Measurements from ENCODE around the gene IER5.
"Not testable (repeated sequence)": the region's sequence is repeated elsewhere in the genome, so short reads cannot be mapped to it uniquely, and the experiment has no call there.

IER5 gene

DNA sequence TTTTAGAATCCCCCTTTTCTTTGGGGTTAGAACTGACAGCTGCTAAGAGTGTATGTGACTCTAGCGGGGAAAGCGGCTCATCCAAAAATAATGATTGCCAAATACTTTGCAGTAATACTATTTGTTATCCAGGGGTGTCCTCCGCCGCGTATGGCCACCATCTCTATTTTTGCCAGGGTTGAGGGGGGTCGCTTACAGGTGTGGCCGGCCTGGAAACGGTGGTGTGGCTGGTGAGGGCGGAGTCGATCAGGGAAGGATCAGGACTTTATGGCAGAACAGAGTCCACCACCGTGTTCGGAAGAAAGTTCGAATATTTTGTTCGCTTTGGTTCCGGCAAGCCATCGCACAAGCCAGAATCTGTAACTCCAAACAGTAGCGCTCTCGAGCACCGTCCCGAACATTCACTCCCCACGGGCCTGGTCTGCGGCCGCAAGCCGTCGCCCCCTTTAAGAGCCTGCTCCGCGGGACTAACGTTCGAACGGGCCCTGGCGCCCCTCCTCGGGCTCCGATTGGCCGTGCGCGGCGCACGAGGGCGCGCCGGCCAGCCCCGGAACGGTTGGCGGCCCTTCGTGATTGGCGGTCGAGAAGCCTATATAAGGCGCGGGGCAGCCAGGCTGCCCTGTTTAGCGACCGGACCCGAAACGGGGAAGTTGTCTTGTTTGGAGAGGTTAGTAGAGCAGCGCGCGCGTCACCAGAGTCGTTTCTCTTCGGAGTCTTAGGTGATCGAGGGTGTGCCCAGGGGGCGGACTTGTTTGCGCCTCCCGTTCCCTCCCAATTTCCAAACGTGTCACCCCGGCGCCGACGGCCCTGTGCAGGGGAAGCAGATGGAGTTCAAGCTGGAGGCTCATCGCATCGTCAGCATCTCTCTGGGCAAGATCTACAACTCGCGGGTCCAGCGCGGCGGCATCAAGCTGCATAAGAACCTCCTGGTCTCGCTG lies at the start of gene IER5:
Gene IER5 (plus strand): TSS at position 622 of the 938 bp plus-strand sequence. CDS start 203 bp downstream, at position 825.
- DNase-seq (ENCODE audit: low read depth, low spot score), result no peak
- H3K9me3 ChIP-seq (ENCODE audit: control insufficient read depth, insufficient read depth, low read length), result no peaks in the 10 kb centered on the region
- H3K36me3 ChIP-seq (ENCODE audit: control insufficient read depth, insufficient read depth, low read length), result no peaks in the 10 kb centered on the region
- H3K27ac ChIP-seq (ENCODE audit: low read length), result no peak within 1 kb of the TSS
- H3K4me3 ChIP-seq (ENCODE audit: low read length), result peak within 1 kb of the TSS; percentile 45
- no peaks in the 10 kb centered on the region; the same call in 1 of the 2 replicates for H3K4me1 ChIP-seq (ENCODE audit: control insufficient read depth, insufficient read depth, low read length)
- H3K27me3 ChIP-seq (ENCODE audit: control insufficient read depth, insufficient read depth, low read length), result no peaks in the 10 kb centered on the region; the same call in 1 of the 2 replicates
- whole genome bisulfite sequencing (ENCODE audit: insufficient coverage, insufficient read length), result no CpG with 5 or more reads among the region's 76 CpGs

DNA sequence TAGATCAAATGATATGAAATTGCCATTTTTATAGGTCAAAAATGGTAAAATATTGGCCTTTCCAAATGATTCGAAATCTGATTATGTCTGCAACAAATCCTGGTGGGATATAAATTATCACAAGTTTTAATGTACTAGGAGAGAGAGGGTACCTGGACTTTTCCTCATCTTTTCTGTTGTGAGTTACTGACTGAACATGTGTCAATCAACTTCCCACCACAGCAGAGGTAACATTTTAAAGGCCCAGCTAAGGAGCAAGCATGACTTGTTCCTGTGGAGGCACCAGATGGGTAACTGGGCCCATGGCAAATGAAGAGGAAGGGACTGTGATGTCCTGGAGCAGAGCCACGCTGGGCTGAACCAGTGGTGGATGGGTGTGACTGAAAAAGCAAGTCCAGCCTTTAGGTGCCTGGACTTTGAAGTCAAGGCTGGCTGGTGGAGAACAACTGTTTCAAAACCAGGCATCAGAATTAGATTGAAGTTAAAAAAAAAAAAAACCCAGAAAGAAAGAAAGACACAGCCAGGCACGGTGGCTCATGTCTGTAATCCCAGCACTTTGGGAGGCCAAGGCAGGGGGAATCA lies 48.1 kb upstream of the IER5 start:
- Histone ChIP-seq H3K27ac (ENCODE audit: low read length) (no peak overlapping the region), H3K4me1 (ENCODE audit: control insufficient read depth, insufficient read depth, low read length) (no peaks in the 10 kb centered on the region), H3K9me3 (ENCODE audit: control insufficient read depth, insufficient read depth, low read length) (no peaks in the 10 kb centered on the region), H3K4me3 (ENCODE audit: low read length) (no peak overlapping the region), H3K27me3 (ENCODE audit: control insufficient read depth, insufficient read depth, low read length) (no peaks in the 10 kb centered on the region), H3K36me3 (ENCODE audit: control insufficient read depth, insufficient read depth, low read length) (no peaks in the 10 kb centered on the region)
- WGBS (ENCODE audit: insufficient coverage, insufficient read length), result no CpG with 5 or more reads among the region's 3 CpGs
- no peak for DNase-seq (ENCODE audit: low read depth, low spot score)

DNA sequence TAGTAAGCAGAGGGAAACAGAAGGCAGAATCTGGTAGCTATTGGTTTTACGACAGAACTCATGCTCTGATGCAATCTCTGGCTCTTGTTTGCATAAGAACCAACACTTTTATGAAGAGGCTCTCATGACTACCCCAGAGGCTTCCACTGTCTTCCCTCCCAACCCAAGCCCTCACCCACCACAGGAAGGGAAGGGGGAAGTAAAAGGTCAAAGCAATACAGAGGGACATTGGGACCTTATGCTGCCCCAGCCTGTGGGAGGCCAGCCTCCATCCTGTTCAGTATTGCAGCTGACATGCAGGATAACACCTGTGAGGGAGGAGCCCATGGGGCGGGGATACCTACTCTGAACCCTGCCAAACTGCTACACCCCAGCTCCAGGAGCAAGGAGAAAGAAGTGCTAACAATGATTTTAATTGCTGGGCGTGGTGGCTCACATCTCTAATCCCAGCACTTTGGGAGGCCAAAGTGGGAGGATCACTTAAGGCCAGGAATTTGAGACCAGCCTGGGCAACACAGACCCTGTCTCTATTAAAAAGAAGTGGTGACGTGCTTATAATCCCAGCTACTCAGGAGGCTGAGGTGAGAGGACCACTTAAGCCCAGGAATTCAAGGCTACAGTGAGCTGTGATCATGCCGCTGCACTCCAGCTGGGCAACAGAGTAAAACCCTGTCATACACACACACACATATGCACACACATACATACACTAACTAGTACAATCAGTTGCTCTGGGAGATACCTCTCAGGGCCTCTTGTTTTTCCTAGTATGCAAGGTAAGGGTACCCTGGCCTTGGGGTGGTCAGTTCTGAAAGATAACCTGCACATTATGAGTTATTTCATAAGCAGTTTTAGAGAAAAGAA lies 45.2 kb upstream of the IER5 start:
- WGBS (ENCODE audit: insufficient coverage, insufficient read length), result no CpG with 5 or more reads among the region's 5 CpGs
- Histone ChIP-seq H3K4me1 (ENCODE audit: control insufficient read depth, insufficient read depth, low read length) (no peaks in the 10 kb centered on the region), H3K27me3 (ENCODE audit: control insufficient read depth, insufficient read depth, low read length) (no peaks in the 10 kb centered on the region), H3K4me3 (ENCODE audit: low read length) (no peak overlapping the region), H3K36me3 (ENCODE audit: control insufficient read depth, insufficient read depth, low read length) (no peaks in the 10 kb centered on the region), H3K9me3 (ENCODE audit: control insufficient read depth, insufficient read depth, low read length) (no peaks in the 10 kb centered on the region), H3K27ac (ENCODE audit: low read length) (no peak overlapping the region)
- DNase-seq (ENCODE audit: low read depth, low spot score), result no peak

- H3K4me3 ChIP-seq (ENCODE audit: low read length), result no peak overlapping the region
- no CpG with 5 or more reads among the region's 5 CpGs for WGBS (ENCODE audit: insufficient coverage, insufficient read length)
- no peak for DNase-seq (ENCODE audit: low read depth, low spot score)
These were observed 44.0 kb upstream of the IER5 start for GRCh38 chr1:181044449-181044966.

GRCh38 chr1:181045946-181046345 lies 42.6 kb upstream of the IER5 start:
- WGBS (ENCODE audit: insufficient coverage, insufficient read length), result no CpG with 5 or more reads among the region's 22 CpGs
- not testable (repeated sequence) for H3K4me1 ChIP-seq (ENCODE audit: control insufficient read depth, insufficient read depth, low read length); H3K36me3 ChIP-seq (ENCODE audit: control insufficient read depth, insufficient read depth, low read length); H3K9me3 ChIP-seq (ENCODE audit: control insufficient read depth, insufficient read depth, low read length); H3K27me3 ChIP-seq (ENCODE audit: control insufficient read depth, insufficient read depth, low read length); H3K27ac ChIP-seq (ENCODE audit: low read length); H3K4me3 ChIP-seq (ENCODE audit: low read length); DNase-seq (ENCODE audit: low read depth, low spot score)

More at GRCh38 chr1:181044449-181044966, 44.0 kb upstream of the IER5 start:
- Histone ChIP-seq H3K27me3 (ENCODE audit: control insufficient read depth, insufficient read depth, low read length) (no peaks in the 10 kb centered on the region; the same call in 1 of the 2 replicates), H3K4me1 (ENCODE audit: control insufficient read depth, insufficient read depth, low read length) (no peaks in the 10 kb centered on the region), H3K27ac (ENCODE audit: low read length) (no peak overlapping the region), H3K9me3 (ENCODE audit: control insufficient read depth, insufficient read depth, low read length) (no peaks in the 10 kb centered on the region), H3K36me3 (ENCODE audit: control insufficient read depth, insufficient read depth, low read length) (no peaks in the 10 kb centered on the region)

GRCh38 chr1:181049378-181049777 lies 39.1 kb upstream of the IER5 start:
- H3K4me1 ChIP-seq (ENCODE audit: control insufficient read depth, insufficient read depth, low read length), result no peaks in the 10 kb centered on the region
- no peak overlapping the region for H3K27ac ChIP-seq (ENCODE audit: low read length)
- no CpG with 5 or more reads among the region's 4 CpGs for WGBS (ENCODE audit: insufficient coverage, insufficient read length)
- no peaks in the 10 kb centered on the region for H3K36me3 ChIP-seq (ENCODE audit: control insufficient read depth, insufficient read depth, low read length)
- no peaks in the 10 kb centered on the region; the same call in 1 of the 2 replicates for H3K27me3 ChIP-seq (ENCODE audit: control insufficient read depth, insufficient read depth, low read length)
- H3K4me3 ChIP-seq (ENCODE audit: low read length), result no peak overlapping the region
- no peaks in the 10 kb centered on the region for H3K9me3 ChIP-seq (ENCODE audit: control insufficient read depth, insufficient read depth, low read length)
- DNase-seq (ENCODE audit: low read depth, low spot score), result no peak

GRCh38 chr1:181050922-181051321 lies 37.6 kb upstream of the IER5 start:
- Histone ChIP-seq H3K27ac (ENCODE audit: low read length) (no peak overlapping the region), H3K36me3 (ENCODE audit: control insufficient read depth, insufficient read depth, low read length) (no peaks in the 10 kb centered on the region), H3K4me1 (ENCODE audit: control insufficient read depth, insufficient read depth, low read length) (no peaks in the 10 kb centered on the region), H3K27me3 (ENCODE audit: control insufficient read depth, insufficient read depth, low read length) (no peaks in the 10 kb centered on the region; the same call in 1 of the 2 replicates), H3K9me3 (ENCODE audit: control insufficient read depth, insufficient read depth, low read length) (no peaks in the 10 kb centered on the region), H3K4me3 (ENCODE audit: low read length) (no peak overlapping the region)
- DNase-seq (ENCODE audit: low read depth, low spot score), result no peak

GRCh38 chr1:181056560-181056959 lies 31.9 kb upstream of the IER5 start:
- no peaks in the 10 kb centered on the region for H3K4me1 ChIP-seq (ENCODE audit: control insufficient read depth, insufficient read depth, low read length)
- no peak overlapping the region for H3K27ac ChIP-seq (ENCODE audit: low read length)
- no CpG with 5 or more reads among the region's 6 CpGs for WGBS (ENCODE audit: insufficient coverage, insufficient read length)
- no peaks in the 10 kb centered on the region for H3K36me3 ChIP-seq (ENCODE audit: control insufficient read depth, insufficient read depth, low read length)
- no peak overlapping the region for H3K4me3 ChIP-seq (ENCODE audit: low read length)
- no peak for DNase-seq (ENCODE audit: low read depth, low spot score)
- no peaks in the 10 kb centered on the region for H3K27me3 ChIP-seq (ENCODE audit: control insufficient read depth, insufficient read depth, low read length)
- H3K9me3 ChIP-seq (ENCODE audit: control insufficient read depth, insufficient read depth, low read length), result no peaks in the 10 kb centered on the region

DNA sequence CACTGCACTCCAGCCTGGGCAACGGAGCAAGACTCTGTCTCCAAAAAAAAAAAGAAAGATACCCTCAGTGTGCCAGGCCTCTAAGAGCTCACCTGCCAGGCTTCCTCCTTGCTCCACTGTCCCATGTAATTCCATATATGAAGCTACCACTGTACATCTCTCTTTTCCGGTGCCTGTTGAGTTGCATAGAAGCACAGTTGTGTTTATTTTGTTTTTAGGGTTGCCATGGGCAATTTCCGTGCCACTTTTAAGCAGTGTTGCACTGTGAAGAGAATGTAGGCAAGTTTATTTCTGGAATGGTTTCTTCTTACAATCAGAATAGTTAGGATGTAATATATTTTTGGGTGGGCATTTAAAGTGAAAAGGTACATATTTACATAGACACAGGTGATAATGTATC lies 31.4 kb upstream of the IER5 start:
- WGBS (ENCODE audit: insufficient coverage, insufficient read length), result no CpG with 5 or more reads among the region's 3 CpGs
- no peaks in the 10 kb centered on the region for H3K36me3 ChIP-seq (ENCODE audit: control insufficient read depth, insufficient read depth, low read length)
- no peaks in the 10 kb centered on the region for H3K4me1 ChIP-seq (ENCODE audit: control insufficient read depth, insufficient read depth, low read length)
- H3K27ac ChIP-seq (ENCODE audit: low read length), result no peak overlapping the region
- H3K4me3 ChIP-seq (ENCODE audit: low read length), result no peak overlapping the region
- no peaks in the 10 kb centered on the region for H3K27me3 ChIP-seq (ENCODE audit: control insufficient read depth, insufficient read depth, low read length)
- H3K9me3 ChIP-seq (ENCODE audit: control insufficient read depth, insufficient read depth, low read length), result no peaks in the 10 kb centered on the region
- DNase-seq (ENCODE audit: low read depth, low spot score), result no peak

GRCh38 chr1:181059435-181059834 lies 29.1 kb upstream of the IER5 start:
- no peak overlapping the region for H3K27ac ChIP-seq (ENCODE audit: low read length)
- no peak for DNase-seq (ENCODE audit: low read depth, low spot score)
- no peaks in the 10 kb centered on the region for H3K36me3 ChIP-seq (ENCODE audit: control insufficient read depth, insufficient read depth, low read length)
- no peak overlapping the region for H3K4me3 ChIP-seq (ENCODE audit: low read length)
- no peaks in the 10 kb centered on the region for H3K9me3 ChIP-seq (ENCODE audit: control insufficient read depth, insufficient read depth, low read length)
- H3K27me3 ChIP-seq (ENCODE audit: control insufficient read depth, insufficient read depth, low read length), result no peaks in the 10 kb centered on the region
- no peaks in the 10 kb centered on the region for H3K4me1 ChIP-seq (ENCODE audit: control insufficient read depth, insufficient read depth, low read length)
